Uterus (tissue), 2 donors: ENCODE results near the gene AKAP8.

Source experiments
- CTCF ChIP-seq, 4 experiments: fragments of 200-600 bp in 2 of 4; fragments of 450-650 bp in 2 of 4; sonication (generic) in 2 of 4; IDR thresholded peaks; one replicate each; pipeline ENCODE4 v1.5.1; 2016 to 2019; ENCODE audit warnings: antibody characterized with exemption in 4 of 4, mild to moderate bottlenecking in 2 of 4, moderate library complexity in 1 of 4
- POLR2A ChIP-seq, 2 donors: fragments of 450-650 bp; IDR thresholded peaks; one replicate each; pipeline ENCODE4 v1.6.1; 2016; ENCODE audit warnings: antibody characterized with exemption in 2 of 2, mild to moderate bottlenecking in 1 of 2, moderate library complexity in 1 of 2

- TF ChIP-seq CTCF (IDR thresholded peaks at IDR 0.05) (no peak), POLR2A (IDR thresholded peaks at IDR 0.05) (no peak)
Measured at GRCh38 chr19:15368798-15369593, 10.6 kb downstream of the AKAP8 start.
